Endodermal cell (in vitro differentiated cells): ENCODE measurements around the gene TMEM208. TPM values are rescaled to one million over a fixed set of nuclear protein-coding genes. Genes with fewer than 3 reads are reported as not detected.

ENCODE experiments used
- DNase-seq: peaks from one replicate; pipeline ENCODE4 v3.0.0-alpha.2; 2017
- H3K27ac ChIP-seq: 2 replicates; pipeline ENCODE4 v1.5.1; 2013; ENCODE audit warnings: mild to moderate bottlenecking, low read depth, low read length, moderate library complexity
- H3K27me3 ChIP-seq: 2 replicates; pipeline ENCODE4 v1.6.1; 2013; ENCODE audit warnings: mild to moderate bottlenecking, low read length, moderate library complexity; ENCODE audit not compliant: insufficient read depth, control insufficient read depth, poor library complexity, severe bottlenecking
- H3K36me3 ChIP-seq: 2 replicates; pipeline ENCODE4 v1.7.0; 2013; ENCODE audit warnings: mild to moderate bottlenecking, low read length, moderate library complexity; ENCODE audit not compliant: control insufficient read depth, insufficient read depth
- H3K4me1 ChIP-seq: one replicate; pipeline ENCODE4 v1.7.0; 2013; ENCODE audit warnings: low read length; ENCODE audit not compliant: control insufficient read depth, insufficient read depth
- H3K4me3 ChIP-seq: 2 replicates; pipeline ENCODE4 v1.5.1; 2013; ENCODE audit warnings: mild to moderate bottlenecking, low read length, moderate library complexity
- H3K9ac ChIP-seq: 2 replicates; pipeline ENCODE4 v1.6.1; 2013; ENCODE audit warnings: mild to moderate bottlenecking, low read length, moderate library complexity; ENCODE audit not compliant: poor library complexity, severe bottlenecking; ENCODE audit errors: extremely low read depth
- H3K9me3 ChIP-seq: 2 replicates; pipeline ENCODE4 v1.6.1; 2013; ENCODE audit warnings: mild to moderate bottlenecking, low read length, moderate library complexity; ENCODE audit not compliant: control insufficient read depth
- H3K27ac Mint-ChIP-seq: 2 replicates; pipeline ENCODE4 v1.8.0; 2020; ENCODE audit warnings: mixed read lengths
- H3K27me3 Mint-ChIP-seq: 2 replicates; pipeline ENCODE4 v1.8.0; 2021; ENCODE audit warnings: mild to moderate bottlenecking, mixed read lengths; ENCODE audit not compliant: insufficient read depth
- H3K36me3 Mint-ChIP-seq: 2 replicates; pipeline ENCODE4 v1.8.0; 2020; ENCODE audit warnings: low read depth, mixed read lengths
- H3K4me1 Mint-ChIP-seq: 2 replicates; pipeline ENCODE4 v1.8.0; 2020; ENCODE audit warnings: mixed read lengths
- H3K4me3 Mint-ChIP-seq: 2 replicates; pipeline ENCODE4 v1.8.0; 2020; ENCODE audit warnings: mild to moderate bottlenecking, moderate library complexity, mixed read lengths
- H3K9me3 Mint-ChIP-seq: 2 replicates; pipeline ENCODE4 v1.8.0; 2020; ENCODE audit warnings: mild to moderate bottlenecking, mixed read lengths
- WGBS, 2 experiments: methylation state at CpG; one replicate each; pipeline versions ENCODE4 v1.1.5 to v1.1.7; 2013; ENCODE audit warnings: missing lambda C conversion rate in 2 of 2, mixed read lengths in 1 of 2; ENCODE audit not compliant: insufficient coverage in 1 of 2, insufficient read length in 1 of 2; 5-methylcytosine and 5-hydroxymethylcytosine counted together
- microRNA-seq: library from miRNA; unstranded; fragments of <30 nt; microRNA quantifications from one replicate; pipeline ENCODE4 v1.2.0, GENCODE V29; 2020; ENCODE audit warnings: borderline microRNAs expressed
- total RNA-seq, 2 donors: library from RNA; stranded (reverse); fragmentation: NEBNext Ultra II Directional in 1 of 2; extraction: Animal tissue kit (Norgen Biotek cat#: 25700) in 1 of 2; gene quantifications; 2 replicates in 1 of 2; 3 replicates in 1 of 2; pipeline ENCODE4 v1.2.1, GENCODE V29; 2021
- TF ChIP-seq, protein P1 (sequence below): fragments of 200-600 bp; sonication (generic); conservative IDR thresholded peaks from 2 replicates; pipeline ENCODE4 v1.5.0; 2021; ENCODE audit warnings: antibody characterized with exemption, mild to moderate bottlenecking

TMEM208 gene
- total RNA-seq, 2 donors from 2014 or later = 43.1 to 46.4 TPM

GRCh38 chr16:67277294-67277998 lies 50.5 kb downstream of the TMEM208 start:
- 92 to 100% methylated on average over 3 to 4 of the region's 4 CpGs for WGBS, 2 experiments
- H3K4me3 ChIP-seq = peak overlapping the region; percentile 70
- H3K36me3 Mint-ChIP-seq = peaks cover 5% of the 10 kb centered on the region
- peaks cover 6% of the 10 kb centered on the region for H3K36me3 ChIP-seq
- no peaks in the 10 kb centered on the region for H3K27me3 Mint-ChIP-seq
- no peak overlapping the region for H3K27ac Mint-ChIP-seq
- H3K27me3 ChIP-seq = no peaks in the 10 kb centered on the region
- H3K4me1 Mint-ChIP-seq = peaks cover 6% of the 10 kb centered on the region
- no peaks in the 10 kb centered on the region for H3K9me3 ChIP-seq
- no peak overlapping the region for H3K27ac ChIP-seq
- no peaks in the 10 kb centered on the region for H3K4me1 ChIP-seq
- no peak for DNase-seq
- TF ChIP-seq, protein P1, sequence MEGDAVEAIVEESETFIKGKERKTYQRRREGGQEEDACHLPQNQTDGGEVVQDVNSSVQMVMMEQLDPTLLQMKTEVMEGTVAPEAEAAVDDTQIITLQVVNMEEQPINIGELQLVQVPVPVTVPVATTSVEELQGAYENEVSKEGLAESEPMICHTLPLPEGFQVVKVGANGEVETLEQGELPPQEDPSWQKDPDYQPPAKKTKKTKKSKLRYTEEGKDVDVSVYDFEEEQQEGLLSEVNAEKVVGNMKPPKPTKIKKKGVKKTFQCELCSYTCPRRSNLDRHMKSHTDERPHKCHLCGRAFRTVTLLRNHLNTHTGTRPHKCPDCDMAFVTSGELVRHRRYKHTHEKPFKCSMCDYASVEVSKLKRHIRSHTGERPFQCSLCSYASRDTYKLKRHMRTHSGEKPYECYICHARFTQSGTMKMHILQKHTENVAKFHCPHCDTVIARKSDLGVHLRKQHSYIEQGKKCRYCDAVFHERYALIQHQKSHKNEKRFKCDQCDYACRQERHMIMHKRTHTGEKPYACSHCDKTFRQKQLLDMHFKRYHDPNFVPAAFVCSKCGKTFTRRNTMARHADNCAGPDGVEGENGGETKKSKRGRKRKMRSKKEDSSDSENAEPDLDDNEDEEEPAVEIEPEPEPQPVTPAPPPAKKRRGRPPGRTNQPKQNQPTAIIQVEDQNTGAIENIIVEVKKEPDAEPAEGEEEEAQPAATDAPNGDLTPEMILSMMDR = no peak
- no peaks in the 10 kb centered on the region for H3K9me3 Mint-ChIP-seq
- H3K4me3 Mint-ChIP-seq = no peak overlapping the region
- no peak overlapping the region for H3K9ac ChIP-seq

GRCh38 chr16:67277999-67278772 lies 51.3 kb downstream of the TMEM208 start:
- 87 to 96% methylated on average over 9 to 13 of the region's 13 CpGs for WGBS, 2 experiments

More at GRCh38 chr16:67277999-67278772, 51.3 kb downstream of the TMEM208 start:
- Histone ChIP-seq H3K9me3 (no peaks in the 10 kb centered on the region), H3K27me3 (no peaks in the 10 kb centered on the region), H3K27ac (no peak overlapping the region), H3K9ac (no peak overlapping the region), H3K4me3 (peak overlapping the region; percentile 70), H3K4me1 (no peaks in the 10 kb centered on the region), H3K36me3 (peaks cover 6% of the 10 kb centered on the region)
- Mint-ChIP-seq H3K4me3 (peak overlapping the region; percentile 61), H3K9me3 (no peaks in the 10 kb centered on the region), H3K36me3 (peaks cover 5% of the 10 kb centered on the region), H3K4me1 (peaks cover 6% of the 10 kb centered on the region), H3K27me3 (no peaks in the 10 kb centered on the region), H3K27ac (no peak overlapping the region)
- DNase-seq = no peak
- TF ChIP-seq, protein P1 = no peak

Small RNA genes lying within 50 kb of the gene (microRNA-seq; reads per million reads assigned to microRNA genes)
- 9.6 reads per million, percentile 44 among the genes with 10 or more reads in this experiment for gene MIR328

Other genes with a start within 250 kb of the TMEM208 start
- gene CES4A, start 238.5 kb upstream of the TMEM208 start, total RNA-seq = 1 to 10 TPM; 3.0 to 3.8 TPM
- gene CBFB, start 198.0 kb upstream of the TMEM208 start, total RNA-seq = 10 to 100 TPM; 93.9 to 95.2 TPM
- gene PHAF1, start 117.2 kb upstream of the TMEM208 start, total RNA-seq = 10 to 100 TPM; 18.8 to 19.6 TPM
- gene B3GNT9, start 76.1 kb upstream of the TMEM208 start, total RNA-seq = 10 to 100 TPM in 1 of 2 donors, 1 to 10 TPM in 1; 7.2 to 11.0 TPM
- gene TRADD, start 67.2 kb upstream of the TMEM208 start, total RNA-seq = 1 to 10 TPM; 2.8 to 5.4 TPM
- gene FBXL8, start 67.2 kb upstream of the TMEM208 start, total RNA-seq = 1 to 10 TPM; 1.9 to 3.5 TPM
- 1 to 10 TPM; 2.0 to 6.8 TPM for gene HSF4, start 62.4 kb upstream of the TMEM208 start, total RNA-seq
- gene NOL3, start 56.6 kb upstream of the TMEM208 start, total RNA-seq = 10 to 100 TPM; 11.6 TPM
- 10 to 100 TPM; 50.2 to 63.8 TPM for gene MATCAP1, start 43.2 kb upstream of the TMEM208 start, total RNA-seq
- 1 to 10 TPM in 1 of 2 donors, under 1 TPM in 1; 0.97 to 1.8 TPM for gene EXOC3L1, start 37.0 kb upstream of the TMEM208 start, total RNA-seq
- 10 to 100 TPM; 71.8 to 72.8 TPM for gene E2F4, start 35.0 kb upstream of the TMEM208 start, total RNA-seq
- gene ELMO3, start 28.0 kb upstream of the TMEM208 start, total RNA-seq = 1 to 10 TPM; 5.6 to 6.4 TPM
- gene FHOD1, start 20.4 kb downstream of the TMEM208 start, total RNA-seq = 10 to 100 TPM; 51.7 to 71.9 TPM
- 1 to 10 TPM; 8.9 to 9.0 TPM for gene SLC9A5, start 21.8 kb downstream of the TMEM208 start, total RNA-seq
- gene PLEKHG4, start 52.4 kb downstream of the TMEM208 start, total RNA-seq = 10 to 100 TPM; 10.5 to 12.4 TPM
- gene KCTD19, start 99.6 kb downstream of the TMEM208 start, total RNA-seq = 1 to 10 TPM; 1.2 to 1.3 TPM
- under 1 TPM in 1 of 2 donors, not detected in 1; 0.73 TPM for gene LRRC36, start 99.7 kb downstream of the TMEM208 start, total RNA-seq
- gene TPPP3, start 166.4 kb downstream of the TMEM208 start, total RNA-seq = under 1 TPM; 0.64 to 0.73 TPM
- gene ZDHHC1, start 189.3 kb downstream of the TMEM208 start, total RNA-seq = 10 to 100 TPM in 1 of 2 donors, 1 to 10 TPM in 1; 8.4 to 10.6 TPM
- 10 to 100 TPM; 10.4 to 14.7 TPM for gene HSD11B2, start 204.0 kb downstream of the TMEM208 start, total RNA-seq